GM19043 (cell line): ENCODE data around the gene ZDHHC23.

Experiments
- ATAC-seq: cut with Tn5 transposase; IDR thresholded peaks from one replicate; pipeline ENCODE4 v1.9.1; 2021; ENCODE audit warnings: low read depth; ENCODE audit not compliant: unreplicated experiment

ZDHHC23 gene

DNA sequence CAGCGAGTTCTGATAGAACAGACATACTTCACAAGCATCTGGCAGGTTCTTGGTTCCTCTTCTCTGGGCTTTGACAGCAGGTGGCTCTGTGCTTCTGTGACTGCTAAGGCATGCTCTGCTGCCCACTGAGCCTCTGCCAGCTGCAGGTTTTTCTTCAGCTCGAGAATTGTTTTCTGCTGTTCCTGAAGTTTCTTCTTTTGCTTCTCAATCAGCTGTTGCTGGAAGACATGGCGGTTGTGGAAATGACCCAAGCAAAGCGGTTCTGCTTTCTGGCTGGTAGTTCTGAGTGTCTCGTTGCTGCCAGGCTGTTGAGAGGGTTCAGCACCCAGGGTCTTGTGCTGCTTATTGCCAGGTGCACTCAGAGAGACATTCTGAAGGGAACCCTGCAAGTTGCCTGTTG is 57.7 kb downstream of the ZDHHC23 start:
- ATAC-seq, result peak; percentile 97

DNA sequence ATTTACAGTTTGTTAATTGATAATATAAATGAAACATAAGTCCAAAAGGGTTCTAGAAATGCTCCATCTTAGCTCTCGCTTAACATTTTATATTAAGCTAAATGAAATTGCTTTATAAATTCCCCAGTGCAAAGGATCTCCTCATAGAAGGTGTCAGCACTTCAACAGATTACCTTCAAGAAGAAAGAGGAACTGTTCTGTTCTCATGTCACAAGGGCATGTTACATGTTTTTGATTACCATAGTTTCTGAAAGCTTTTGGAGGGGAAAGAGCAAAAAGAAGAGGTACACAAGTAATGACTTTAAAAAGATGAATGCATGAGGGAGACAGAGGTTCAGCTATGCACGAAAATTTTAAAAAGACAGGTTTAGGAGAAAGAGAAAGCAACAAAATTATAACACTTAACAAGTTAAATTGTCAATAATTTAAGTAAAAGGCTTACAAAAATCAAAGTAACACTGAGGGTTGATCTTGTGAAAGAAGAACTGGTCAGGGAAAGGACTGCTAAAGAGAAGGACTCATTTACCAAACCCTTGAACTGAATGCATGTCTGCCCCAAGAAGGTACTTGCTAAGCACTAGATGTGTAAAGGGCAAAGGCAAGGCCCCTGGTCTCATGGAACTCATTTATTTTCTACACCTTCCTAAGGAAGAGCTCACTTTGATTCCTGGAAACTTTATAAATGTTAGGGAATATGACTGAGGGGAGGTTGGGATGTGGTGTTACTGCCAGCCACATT is 63.4 kb downstream of the ZDHHC23 start:
- ATAC-seq, result peak; percentile 76
